ENCODE measurements around the gene NPHS1.
"Not testable (repeated sequence)": the region's sequence is repeated elsewhere in the genome, so short reads cannot be mapped to it uniquely, and the experiment has no call there.

DNA sequence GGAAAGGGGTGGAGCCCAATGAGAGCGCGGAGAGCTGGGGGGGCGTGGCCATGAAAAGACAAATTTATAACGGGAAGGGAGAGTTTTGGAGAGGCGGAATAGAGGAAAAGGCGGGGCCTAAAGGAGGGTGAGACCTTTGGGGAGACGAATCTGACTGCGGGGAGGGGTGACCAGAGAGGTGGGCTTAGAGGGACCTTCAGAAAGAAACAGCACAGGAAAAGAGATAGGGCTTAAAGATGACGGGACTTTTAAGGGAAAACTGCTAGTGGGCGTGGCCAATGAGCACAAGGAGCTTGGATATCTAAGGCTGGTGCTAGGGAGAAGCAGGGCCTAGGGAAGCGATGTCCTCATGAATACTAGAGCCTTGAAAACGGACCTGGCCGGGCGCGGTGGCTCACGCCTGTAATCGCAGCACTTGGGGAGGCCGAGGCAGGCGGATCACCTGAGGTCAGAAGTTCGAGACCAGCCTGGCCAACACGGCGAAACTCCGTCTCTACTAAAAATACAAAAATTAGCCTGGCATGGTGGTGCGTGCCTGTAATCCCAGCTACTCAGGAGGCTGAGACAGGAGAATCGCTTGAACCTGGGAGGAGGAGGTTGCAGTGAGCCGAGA, 17.9 kb upstream of the NPHS1 start:
- TF ChIP-seq, protein P1, sequence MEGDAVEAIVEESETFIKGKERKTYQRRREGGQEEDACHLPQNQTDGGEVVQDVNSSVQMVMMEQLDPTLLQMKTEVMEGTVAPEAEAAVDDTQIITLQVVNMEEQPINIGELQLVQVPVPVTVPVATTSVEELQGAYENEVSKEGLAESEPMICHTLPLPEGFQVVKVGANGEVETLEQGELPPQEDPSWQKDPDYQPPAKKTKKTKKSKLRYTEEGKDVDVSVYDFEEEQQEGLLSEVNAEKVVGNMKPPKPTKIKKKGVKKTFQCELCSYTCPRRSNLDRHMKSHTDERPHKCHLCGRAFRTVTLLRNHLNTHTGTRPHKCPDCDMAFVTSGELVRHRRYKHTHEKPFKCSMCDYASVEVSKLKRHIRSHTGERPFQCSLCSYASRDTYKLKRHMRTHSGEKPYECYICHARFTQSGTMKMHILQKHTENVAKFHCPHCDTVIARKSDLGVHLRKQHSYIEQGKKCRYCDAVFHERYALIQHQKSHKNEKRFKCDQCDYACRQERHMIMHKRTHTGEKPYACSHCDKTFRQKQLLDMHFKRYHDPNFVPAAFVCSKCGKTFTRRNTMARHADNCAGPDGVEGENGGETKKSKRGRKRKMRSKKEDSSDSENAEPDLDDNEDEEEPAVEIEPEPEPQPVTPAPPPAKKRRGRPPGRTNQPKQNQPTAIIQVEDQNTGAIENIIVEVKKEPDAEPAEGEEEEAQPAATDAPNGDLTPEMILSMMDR (conservative IDR thresholded peaks at IDR 0.05; ENCODE audit: low read depth, low read length): not testable (repeated sequence)
- TF ChIP-seq EZH2 (IDR thresholded peaks at IDR 0.05; ENCODE audit: borderline replicate concordance, low read depth, low read length, poor library complexity, severe bottlenecking): not testable (repeated sequence)
